HG03354 (cell line): ENCODE data around the gene DYRK1A.

Source experiments
- ATAC-seq: cut with Tn5 transposase; IDR thresholded peaks from one replicate; pipeline ENCODE4 v1.9.1; 2021; ENCODE audit warnings: mild to moderate bottlenecking; ENCODE audit not compliant: unreplicated experiment, poor library complexity, severe bottlenecking

DYRK1A gene

DNA sequence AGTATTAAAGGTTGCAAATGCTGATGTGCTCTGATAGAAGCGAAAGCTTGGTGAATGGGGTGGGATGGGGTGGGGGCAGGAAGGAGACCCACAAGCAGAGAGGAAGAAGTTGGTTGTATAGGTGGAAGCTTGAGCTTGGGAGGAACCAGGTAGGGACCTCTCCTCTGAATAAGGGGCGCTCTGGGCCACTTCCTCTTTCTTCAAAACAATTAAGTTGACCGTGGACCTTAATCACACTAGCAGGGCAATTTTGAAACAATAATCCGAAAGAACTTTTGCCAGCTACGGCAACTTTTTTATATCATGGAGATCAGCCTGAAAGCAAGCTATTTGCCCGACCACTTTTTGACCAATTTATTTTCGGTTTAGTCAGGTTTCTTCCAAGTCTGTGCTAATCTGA is 1.9 kb upstream of the DYRK1A start:
- no peak for ATAC-seq

DNA sequence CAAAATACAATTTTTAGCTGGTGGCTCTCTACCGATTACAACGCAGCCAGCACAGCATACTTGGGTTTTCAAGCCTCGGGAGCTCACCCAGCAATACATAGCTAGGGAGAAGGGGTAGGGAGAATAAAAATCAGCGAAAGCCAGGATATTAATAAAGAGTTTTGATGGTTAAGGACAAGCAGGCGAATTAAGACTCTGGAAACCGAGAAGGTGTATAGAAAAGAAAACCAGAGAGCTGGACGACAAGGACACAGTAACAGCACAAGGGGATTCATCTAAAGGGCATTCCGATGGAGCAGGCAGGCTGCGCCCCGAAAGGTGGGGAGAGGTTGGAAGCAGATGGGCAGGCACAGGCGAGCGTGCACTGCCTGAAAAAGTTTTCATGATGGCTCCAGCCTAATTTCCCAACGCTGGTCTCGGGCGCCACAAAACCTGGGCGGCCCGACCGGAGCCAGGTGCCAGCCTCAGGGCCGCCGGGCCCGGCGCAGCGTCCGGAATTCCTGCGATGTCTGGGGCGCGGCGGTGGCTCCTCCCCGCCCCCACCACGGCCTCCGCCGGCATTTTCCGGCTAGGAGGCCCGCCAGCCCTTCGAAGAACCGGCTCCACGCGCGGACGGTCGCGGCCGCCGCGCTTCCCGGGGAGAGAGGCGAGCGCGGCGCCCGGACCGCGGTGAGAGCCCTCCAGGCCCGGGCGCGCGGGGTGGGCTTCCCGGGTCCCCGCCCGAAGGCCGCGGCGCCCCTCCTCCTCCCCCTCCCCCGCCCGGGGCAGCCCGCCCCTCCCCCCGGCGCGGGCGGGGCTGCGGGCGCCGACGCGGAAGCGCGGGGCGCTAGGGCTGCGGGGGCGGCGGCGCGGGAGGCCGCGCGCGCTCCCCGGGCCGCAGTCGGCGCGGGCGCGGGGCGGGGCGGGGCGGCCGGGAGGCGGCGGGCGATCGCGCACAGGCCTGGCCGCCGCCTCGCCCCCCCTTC is 774 bp upstream of the DYRK1A start:
- ATAC-seq = peak; percentile 34

DNA sequence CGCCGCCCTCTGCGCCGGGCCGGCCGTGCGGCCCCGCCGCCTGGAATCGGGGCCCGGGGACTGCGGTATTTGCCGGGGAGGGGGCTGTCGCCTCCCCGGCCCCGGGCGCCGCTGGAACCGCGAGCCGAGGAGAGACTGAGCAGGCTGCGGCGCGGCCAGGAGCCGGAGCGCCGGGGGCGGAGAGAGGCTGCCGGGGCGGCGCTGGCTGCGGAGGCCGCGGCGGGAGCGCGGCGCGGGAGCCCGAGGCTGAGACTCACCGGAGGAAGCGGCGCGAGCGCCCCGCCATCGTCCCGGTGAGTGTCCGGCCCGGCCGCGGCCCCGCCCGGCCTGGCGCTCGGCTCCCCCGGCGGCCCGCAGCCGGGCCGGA is 746 bp downstream of the DYRK1A start:
- ATAC-seq = no peak

DNA sequence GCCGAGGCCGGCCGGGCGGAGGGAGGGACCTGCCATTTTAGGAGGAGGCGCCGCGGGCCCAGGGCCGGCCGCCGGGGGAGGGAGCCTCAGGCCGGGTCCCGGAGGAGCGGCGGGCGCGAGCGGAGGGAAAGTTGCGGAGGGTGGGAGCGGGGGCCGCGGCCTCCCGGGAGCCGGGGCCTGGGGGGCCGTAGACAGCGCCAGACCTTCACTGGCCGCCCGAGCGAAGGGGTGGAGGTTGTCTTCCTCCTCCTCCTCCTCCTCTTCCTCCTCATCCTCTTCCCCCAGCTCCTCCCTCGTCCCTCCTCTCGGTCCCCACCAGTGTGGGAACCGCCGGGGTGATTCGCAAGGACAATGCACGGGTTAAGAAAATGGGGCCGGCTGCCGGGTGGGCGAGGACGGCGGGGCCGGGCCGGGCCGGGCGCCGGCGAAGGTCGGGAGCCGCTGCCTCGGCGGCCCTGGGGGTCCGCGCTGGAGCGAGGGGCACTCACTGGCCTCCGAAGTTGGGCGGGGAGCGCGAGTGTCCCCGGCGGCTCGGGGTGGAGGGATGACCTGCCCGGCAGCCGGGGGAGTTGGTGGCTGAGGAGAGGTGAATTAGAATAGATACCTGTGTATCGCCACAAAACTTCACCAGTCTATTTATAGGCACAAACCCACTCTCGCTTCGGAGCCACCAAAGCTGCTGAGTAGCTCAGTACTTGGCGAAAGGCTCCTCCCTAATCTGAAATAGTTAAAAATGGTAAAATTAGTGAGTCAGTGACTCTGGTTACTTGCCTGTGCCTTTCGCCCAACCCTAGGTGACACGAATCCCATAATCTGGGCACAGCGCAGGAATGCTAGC is 1.3 kb downstream of the DYRK1A start:
- ATAC-seq = no peak

DNA sequence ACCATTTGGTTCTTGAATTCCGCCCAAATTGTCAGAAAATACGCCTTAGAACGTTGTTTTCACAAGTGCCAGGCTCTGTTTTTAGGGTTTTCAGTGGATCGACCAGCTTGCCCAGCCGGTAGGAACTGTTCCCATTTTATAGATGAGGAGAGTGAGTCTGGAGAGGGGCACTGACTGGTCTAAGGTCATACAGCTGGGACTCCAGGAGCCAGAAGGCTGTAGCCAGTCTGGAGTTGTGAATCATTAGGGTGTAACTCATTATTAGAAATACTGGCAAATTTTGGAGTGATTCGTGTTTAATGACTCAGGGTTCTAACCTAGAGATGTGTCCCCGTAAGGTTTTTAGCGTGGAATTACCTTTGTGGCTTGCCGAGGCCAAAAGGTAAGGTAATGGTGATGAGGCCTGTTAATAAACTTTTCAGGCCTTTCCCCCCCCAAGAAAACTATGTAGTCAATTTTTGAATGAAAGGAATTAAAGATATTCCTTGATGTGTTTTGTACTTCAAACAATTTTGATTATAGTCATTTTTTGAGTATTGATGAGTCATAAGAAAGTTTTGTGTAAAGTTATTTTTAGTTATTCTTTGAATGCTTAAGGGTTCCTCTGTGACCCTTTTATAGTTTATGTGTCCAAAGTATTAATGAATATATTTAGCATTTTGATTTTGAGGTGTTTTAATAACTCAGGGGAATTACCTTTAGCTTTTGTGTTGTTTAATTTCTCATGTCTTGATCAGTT is 2.1 kb downstream of the DYRK1A start:
- no peak for ATAC-seq

DNA sequence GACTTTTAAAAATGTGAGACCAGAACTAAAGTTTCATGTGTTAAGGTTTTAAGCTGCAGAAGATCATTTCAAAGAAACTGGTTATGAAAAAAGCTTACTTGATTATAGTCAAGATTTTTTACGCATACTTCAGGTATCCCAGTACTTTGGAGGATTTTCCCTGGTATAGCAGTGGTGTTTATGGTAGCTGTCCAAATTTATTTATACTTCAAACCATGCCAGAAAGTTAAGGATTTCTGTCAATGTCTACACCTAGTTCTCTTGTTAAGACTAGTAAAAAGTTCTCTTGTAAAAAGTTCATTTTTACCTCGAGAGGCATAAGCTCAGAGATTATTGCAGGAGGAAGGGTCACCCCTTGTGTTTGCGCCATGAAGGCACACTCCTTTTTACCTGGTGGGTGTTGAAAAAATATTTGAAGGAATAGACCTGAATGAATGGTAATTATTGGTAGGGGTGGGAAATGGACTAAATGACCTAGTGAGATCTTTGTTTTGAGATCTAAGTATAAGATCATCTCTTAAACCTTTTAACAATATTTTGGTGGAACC is 2.8 kb downstream of the DYRK1A start:
- ATAC-seq = no peak

DNA sequence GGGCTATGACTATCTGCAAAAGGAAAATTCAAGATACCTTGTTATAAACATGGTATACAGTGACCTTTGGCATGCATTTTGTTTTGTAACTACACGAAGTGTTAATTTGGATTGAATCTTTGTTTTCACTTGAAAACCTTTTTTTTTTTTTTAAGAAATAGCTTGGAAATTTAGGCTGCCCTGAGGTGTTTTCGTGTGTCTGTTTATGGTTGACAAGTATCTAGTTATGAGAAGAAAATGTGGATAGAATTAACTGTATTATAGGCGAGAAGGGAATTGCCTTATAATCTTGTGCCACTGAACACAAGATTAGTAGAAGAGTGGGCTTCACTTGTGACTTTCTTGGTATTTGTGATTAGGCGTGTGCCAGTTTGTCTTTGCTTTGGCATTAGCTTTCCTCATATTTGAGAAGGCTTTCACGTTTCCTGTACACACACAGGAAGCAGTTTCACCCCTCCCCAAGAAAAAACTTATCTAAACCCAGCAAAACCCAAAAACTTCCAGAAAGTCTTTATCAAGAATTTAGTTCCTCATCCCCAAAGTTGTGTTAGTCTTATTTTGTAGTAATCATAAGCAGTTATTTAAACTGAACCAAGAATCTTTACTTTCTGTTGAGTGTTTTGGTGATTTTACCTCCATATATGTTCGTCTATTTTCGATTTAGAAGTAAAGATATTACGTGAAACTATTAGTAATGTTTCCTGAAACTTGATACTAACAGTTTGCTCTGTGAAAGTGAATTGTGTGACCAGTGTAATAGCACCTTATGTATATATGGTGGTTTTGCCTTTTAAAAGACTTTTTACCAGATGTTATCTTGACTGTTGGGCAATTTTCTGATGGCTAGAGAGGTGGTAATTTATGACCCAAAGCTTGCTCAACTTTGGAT is 3.8 kb downstream of the DYRK1A start:
- ATAC-seq = peak; percentile 28

DNA sequence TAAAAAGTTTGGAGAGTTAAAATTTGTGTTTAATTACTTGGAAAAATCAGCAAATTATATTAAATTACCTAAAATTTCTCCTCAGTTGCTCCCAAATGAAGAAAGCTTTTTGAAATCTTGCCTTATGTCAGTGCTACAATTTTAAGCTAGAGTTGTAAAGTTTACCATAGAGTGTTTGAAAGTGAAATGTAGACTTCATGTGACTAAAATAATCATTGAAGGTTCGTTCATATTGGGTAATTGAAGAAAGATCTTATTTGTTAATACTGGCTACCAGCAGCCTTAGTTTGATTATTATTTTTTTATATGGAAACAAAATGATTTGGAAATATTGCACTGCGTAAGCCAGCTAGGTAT is 4.4 kb downstream of the DYRK1A start:
- no peak for ATAC-seq

DNA sequence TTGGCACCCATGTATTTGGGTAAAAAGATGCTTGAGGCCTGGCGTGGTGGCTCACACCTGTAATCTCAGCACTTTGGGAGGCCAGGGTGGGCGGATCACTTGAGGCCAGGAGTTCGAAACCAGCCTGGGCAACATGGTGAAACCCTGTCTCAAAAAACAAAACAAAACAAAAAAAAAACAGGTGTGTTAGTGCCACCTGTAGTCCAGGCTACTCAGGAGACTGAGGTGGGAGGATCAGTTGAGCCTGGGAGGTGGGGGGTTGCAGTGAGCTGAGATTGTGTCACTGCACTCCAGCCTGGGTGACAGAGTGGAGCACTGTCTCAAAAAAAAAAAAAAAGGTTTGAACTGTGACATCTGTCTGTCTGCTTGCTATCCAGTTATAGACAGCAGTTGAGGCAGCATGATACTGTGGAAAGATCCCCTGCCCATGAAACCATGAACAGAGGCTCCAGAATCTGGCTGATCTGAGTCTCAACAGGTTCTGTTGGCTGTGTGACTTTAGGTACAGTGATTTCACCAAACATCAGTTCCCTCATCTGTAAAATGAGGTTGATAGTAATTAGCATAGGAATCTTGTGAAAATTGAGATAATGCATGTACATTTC is 5.7 kb downstream of the DYRK1A start:
- no peak for ATAC-seq

DNA sequence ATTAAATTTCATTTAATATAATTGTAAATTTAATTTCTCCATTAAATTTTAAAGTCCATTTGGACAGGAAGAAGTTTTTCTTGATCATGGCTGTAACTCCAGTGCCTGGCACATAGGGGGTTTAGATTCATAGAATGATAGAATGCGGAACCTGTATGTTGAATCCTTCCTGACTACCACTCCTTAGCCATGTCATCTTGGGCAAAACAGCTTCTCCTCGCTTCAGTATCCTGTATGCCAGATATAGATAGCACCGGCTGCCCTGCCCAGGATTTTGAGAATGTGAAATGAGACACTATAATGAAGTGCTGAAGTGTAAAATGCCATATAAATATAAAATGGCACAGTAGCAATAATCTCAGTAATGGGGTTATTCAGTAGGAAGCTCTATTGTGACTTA is 6.4 kb downstream of the DYRK1A start:
- ATAC-seq = no peak

DNA sequence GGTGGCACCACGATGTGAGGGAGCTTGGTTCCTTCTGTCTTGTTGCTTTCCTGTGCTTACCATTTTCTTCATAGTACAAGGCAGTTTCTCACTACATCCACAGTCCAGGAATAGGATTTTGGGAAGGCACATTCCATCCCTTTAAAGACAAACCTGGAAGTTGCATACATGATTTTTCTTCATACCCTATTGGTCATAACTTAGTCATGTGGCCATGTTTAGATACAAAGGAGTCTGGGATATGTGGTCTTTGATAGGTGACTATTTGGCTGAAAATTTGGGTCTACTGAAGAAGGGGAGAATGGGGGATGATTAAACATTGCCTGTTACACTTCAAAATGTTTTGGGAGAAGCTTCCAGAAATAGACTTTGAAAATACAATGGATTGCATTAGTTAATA is 7.0 kb downstream of the DYRK1A start:
- ATAC-seq = no peak

DNA sequence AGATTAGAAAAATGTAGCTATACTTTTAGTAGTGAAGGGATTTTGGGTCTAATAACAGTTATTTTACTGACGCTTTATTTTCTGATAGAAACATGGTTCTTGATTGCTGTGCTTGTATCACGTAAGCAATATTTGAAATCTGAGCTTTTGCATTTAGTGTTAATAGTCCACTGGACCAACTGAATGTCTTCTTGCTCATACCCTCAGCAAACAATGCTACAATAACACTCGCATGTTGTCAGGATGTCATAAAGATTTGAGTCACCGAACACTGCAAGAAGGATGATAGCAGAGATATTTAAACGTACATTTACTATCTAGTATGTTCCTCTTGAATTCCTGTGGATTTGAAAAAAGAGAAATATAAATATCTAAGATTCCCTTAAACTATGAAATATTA is 7.5 kb downstream of the DYRK1A start:
- ATAC-seq = no peak

DNA sequence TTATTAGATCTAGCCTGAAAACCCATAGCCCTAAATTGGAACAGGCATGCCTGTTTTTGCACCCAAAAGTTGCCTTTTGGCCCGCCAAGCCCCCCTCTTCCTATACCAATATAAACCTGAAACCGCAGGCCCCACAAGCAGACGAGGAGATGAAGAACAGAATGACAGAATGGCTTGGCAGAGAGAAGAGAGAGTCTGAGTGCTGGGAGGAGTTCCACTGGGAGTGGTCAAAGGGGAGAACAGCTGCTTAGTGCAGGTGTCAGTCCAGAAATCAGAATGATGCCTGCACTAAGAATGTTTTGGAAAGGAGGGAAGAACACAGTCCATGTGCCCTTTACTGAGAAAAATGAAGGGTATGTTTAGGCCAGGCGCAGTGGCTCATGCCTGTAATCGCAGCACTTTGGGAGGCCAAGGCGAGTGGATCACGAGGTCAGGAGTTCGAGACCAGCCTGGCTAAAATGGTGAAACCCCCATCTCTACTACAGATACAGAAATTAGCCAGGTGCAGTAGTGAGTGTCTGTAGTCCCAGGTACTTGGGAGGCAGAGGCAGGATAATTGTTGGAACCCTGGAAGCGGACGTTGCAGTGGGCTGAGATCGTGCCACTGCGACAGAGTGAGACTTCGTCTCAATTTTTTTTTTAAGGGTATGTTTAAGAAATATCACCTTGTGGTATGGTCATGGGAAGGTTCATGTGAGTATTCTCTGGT is 9.4 kb downstream of the DYRK1A start:
- ATAC-seq = no peak

DNA sequence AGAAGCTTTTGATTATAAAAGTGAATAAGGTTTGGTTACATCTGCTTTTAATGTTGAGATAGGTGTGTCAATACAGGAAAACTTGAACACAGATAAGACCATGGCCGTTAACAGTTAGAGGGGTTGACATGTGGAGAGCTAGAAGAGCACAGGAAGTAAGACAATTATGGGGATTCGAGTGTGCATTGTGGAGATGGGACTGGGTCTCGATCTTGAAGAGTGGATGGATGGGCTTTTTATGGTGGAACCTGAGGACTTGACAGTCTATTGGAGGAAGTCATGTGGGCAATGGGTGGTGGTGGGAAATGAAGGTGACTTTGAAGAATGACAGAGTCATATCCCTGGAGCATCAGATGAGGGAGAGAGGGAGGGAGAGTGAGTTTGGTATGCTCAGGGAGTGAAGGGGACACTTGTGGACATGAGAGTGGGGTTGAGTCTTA is 12.1 kb downstream of the DYRK1A start:
- no peak for ATAC-seq

DNA sequence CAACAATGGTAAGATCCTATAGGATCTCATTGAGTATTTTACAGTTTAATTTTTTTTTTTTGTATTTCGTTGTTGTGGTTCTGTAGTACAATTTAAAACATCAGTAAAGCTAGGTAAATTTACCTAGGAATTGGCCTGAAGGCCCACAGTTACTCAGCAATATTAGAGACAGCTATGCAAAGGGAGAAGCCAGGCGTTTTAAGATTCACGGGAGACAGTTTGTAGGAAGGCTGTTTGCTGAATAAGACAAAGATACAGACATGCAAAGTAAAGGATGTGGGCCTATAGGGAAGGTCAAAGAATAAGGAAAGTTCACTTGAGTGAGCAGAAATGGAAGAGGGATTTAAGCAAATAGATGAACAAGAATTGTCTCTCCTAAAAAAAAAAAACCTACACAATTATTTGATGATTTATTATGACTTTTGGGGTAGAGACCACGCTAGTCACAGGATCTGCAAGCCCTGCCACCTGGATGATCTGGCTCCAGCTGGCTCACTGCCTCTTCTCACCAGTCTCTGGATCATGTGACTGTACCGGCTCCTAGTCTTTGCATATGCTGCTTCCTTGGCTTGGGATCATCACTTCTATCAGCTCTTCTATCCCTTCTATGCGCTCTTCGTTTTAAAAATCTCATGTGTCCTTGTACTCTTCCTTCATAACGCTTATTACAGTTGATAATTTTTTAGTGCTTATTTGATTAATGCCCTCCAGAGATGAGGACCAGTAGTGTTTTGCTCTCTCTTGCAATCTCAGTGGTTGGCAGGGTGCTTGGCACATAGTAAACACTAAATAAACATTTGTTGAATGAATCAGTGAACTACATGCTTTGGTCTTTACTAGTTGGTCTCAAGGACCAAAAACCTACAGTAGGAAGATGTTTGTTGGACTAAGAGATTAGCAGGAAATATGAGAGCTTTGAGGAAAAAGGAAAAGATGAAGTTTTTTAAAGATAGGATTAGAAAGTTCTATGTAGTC is 14.1 kb downstream of the DYRK1A start:
- ATAC-seq = no peak

DNA sequence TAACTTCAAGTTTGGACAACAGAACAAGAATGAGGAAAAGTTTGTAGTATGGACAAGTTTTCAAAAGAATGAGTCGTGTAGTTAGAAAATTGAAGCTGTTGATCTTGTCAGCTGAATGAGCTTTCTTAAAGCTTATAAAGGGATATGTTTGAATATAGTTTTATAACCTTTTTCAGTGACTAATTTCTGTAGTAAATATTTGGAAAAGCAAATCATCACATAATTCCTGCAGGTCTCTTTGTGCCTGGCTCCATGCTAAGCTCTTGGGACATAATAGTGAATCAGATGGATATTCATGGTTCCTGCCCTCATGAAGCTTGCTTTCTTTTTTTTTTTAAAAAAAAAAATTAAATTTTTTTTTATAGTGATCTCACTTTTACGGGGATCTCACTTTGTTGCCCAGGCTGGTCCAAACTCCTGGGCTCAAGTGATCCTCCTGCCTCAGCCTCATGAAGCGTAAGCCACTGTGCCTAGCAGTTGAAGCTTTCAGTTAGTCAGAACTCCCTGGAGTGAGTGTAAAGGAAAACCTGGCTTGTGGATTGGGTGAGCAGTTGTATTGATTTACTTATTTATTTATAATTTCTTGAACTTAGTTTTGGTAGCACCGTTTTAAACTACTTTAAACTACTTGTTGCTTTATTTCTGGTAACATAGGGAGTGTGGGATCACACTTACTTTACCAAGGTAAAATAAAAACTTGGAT is 15.5 kb downstream of the DYRK1A start:
- ATAC-seq = no peak
